Muscle layer of duodenum (tissue), 2 donors: Measurements from ENCODE around the gene PLXDC2.

Experiments used
- H3K27ac ChIP-seq: one replicate; pipeline ENCODE4 v1.7.0; 2013; ENCODE audit warnings: mild to moderate bottlenecking, low read length
- H3K27me3 ChIP-seq: one replicate; pipeline ENCODE4 v1.7.0; 2013; ENCODE audit warnings: low read depth, mild to moderate bottlenecking, control low read depth, low read length
- H3K36me3 ChIP-seq, 2 donors: one replicate each; pipeline ENCODE4 v1.7.0; 2013; ENCODE audit warnings: low read length in 2 of 2, control low read depth in 1 of 2, mild to moderate bottlenecking in 1 of 2; ENCODE audit not compliant: insufficient read depth in 2 of 2, control insufficient read depth in 1 of 2
- H3K4me1 ChIP-seq, 2 donors: one replicate each; pipeline ENCODE4 v1.7.0; 2013; ENCODE audit warnings: low read length in 2 of 2, mild to moderate bottlenecking in 2 of 2, control low read depth in 1 of 2, moderate library complexity in 1 of 2; ENCODE audit not compliant: insufficient read depth in 2 of 2, control insufficient read depth in 1 of 2
- H3K4me3 ChIP-seq, 2 donors: one replicate each; pipeline ENCODE4 v1.7.0; 2013; ENCODE audit warnings: low read length in 2 of 2, low read depth in 1 of 2, mild to moderate bottlenecking in 1 of 2
- H3K9me3 ChIP-seq, 2 donors: one replicate each; pipeline ENCODE4 v1.7.0; 2013; ENCODE audit warnings: low read length in 2 of 2, control low read depth in 1 of 2, mild to moderate bottlenecking in 1 of 2; ENCODE audit not compliant: control insufficient read depth in 1 of 2
- donor health status: healthy.

The PLXDC2 gene

DNA sequence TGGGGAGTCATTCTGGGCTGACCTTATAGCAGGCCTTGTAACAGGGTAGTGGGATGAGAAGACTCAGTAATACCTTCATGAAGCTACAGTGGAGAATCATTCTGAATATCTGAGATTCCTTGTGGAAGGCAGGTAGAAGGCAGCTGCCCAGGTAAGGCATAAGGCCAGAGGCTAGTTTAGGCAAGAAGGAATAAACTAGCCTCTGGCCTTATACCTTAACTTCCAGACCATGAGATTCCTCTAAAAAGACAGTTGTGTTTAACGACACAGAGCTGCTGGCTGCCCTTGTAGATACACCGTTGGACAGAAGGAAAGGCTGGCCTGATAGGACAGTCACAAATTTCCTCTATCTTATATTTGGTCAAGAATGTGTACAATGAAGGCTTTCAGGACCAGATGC lies 268.2 kb downstream of the PLXDC2 start:
- no peak overlapping the region for H3K27ac ChIP-seq
- H3K4me3 ChIP-seq: no peak overlapping the region
- H3K9me3 ChIP-seq: no peaks in the 10 kb centered on the region
- H3K27me3 ChIP-seq: no peaks in the 10 kb centered on the region
- no peaks in the 10 kb centered on the region for H3K36me3 ChIP-seq
- peaks cover 0 to 4% of the 10 kb centered on the region in 2 donors for H3K4me1 ChIP-seq

DNA sequence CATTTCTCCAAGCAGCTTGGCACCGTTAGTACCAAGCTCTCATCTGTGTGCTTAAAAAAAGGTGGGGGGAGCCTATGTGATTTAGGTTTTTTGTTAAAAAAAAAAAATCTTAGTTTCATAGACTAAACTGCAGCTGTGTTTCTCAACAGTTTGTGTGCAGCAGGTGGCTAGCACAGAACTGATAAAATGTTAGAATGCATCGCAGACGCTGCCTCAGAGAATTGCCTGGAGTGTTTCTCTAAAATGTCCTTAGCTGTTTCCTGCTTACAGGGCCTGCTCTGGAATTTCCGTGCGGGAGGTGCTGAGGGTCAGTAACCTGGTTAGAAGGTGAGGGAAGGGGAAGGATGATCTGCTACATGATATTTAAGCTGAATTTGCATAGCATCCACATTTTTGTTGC lies 268.9 kb downstream of the PLXDC2 start:
- Histone ChIP-seq H3K27ac (no peak overlapping the region), H3K36me3 (no peaks in the 10 kb centered on the region), H3K9me3 (no peaks in the 10 kb centered on the region)

DNA sequence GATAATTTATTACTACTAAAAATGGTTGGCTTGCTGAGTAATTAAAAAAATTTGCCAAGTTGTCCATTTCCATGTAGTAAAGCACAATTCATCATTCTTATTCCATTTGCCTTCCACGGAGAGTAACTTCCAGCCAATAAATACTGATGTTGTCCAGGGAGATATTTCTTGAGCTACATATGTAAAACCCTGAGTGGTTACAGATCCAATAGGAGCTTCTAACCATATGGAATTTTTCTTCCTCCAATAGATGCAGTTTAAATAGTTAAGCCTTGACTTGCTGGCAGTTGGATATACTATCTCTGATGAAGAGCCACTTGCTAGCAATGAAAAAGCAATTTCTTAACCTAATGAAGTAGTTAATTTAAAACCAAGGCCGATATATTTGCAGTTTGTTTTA lies 271.1 kb downstream of the PLXDC2 start:
- Histone ChIP-seq H3K4me3 (no peak overlapping the region), H3K4me1 (peaks cover 0 to 4% of the 10 kb centered on the region in 2 donors), H3K27ac (no peak overlapping the region), H3K9me3 (no peaks in the 10 kb centered on the region), H3K36me3 (no peaks in the 10 kb centered on the region), H3K27me3 (no peaks in the 10 kb centered on the region)

More for the DNA sequence above, 268.9 kb downstream of the PLXDC2 start:
- H3K4me3 ChIP-seq: no peak overlapping the region
- H3K4me1 ChIP-seq: peaks cover 0 to 4% of the 10 kb centered on the region in 2 donors
- H3K27me3 ChIP-seq: no peaks in the 10 kb centered on the region

DNA sequence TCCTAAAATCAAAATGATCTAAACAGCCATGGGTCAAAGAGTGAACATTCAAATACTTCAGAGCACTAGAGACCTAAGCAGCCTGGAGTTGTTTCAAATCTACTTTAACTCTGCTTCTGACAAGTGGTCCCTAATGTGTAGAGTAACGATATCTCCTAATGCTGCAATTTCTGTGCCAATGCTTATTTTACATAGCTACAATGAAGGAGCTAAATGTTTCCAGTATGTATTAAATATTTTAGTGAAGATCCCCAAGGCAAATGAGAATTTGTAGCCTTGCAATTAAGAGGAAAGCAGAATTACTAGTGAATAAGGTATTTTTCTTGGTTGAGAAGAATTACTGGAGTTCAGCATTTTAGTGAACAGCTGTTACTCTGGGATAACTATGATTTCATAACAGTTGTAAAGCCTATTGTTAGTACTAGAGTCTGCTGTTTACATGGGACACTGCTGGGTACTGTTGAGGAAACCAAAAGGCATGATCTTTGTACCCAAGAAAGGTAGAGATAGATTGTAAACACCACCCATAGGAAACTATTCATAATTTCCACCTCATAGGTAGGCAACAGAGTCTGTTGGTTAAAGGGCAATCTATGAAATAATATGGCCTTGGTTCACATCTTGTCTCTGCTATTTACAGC lies 271.9 kb downstream of the PLXDC2 start:
- no peak overlapping the region for H3K4me3 ChIP-seq
- H3K9me3 ChIP-seq: peaks cover 0 to 5% of the 10 kb centered on the region in 2 donors
- peaks cover 0 to 4% of the 10 kb centered on the region in 2 donors for H3K4me1 ChIP-seq
- H3K27ac ChIP-seq: no peak overlapping the region
- H3K27me3 ChIP-seq: no peaks in the 10 kb centered on the region
- H3K36me3 ChIP-seq: no peaks in the 10 kb centered on the region

DNA sequence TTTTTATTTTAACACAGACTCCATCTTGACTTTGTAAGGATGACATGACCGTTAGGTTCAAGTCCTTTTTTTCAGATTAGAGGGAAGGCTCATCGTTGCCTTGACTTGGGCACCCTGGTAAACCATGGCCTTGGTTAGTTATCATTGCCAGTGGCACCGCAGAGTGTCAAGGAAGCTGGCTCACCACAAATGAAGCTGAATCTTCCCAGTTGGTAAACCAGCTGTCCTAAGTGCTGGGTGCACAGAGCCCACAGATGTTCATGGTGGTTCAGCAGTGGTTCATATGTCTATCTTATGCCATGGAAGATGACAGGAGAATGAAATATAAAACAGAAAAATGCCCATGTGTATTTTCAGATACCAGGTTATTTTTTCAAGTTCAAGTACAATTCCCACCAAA lies 273.6 kb downstream of the PLXDC2 start:
- H3K36me3 ChIP-seq: no peaks in the 10 kb centered on the region

DNA sequence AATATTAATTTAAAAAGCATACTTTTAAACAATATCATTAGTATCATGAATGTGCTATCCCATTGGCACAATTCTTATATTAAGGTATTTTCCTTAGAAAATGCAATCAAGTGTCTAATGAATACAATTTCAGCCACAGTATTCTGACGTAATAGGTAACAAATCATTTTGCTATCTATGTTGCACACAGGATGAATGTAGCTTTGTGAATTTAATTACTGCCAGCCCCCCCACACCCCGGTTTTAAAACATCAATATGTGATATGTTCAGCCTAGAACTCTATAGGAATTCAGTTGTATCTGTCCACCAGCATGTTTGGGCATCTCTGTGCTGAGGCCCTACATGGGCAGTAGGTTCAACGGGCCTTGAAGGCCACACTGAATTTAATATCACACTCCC lies 274.6 kb downstream of the PLXDC2 start:
- Histone ChIP-seq H3K9me3 (peaks cover 0 to 5% of the 10 kb centered on the region in 2 donors), H3K27ac (no peak overlapping the region), H3K4me3 (no peak overlapping the region), H3K36me3 (no peaks in the 10 kb centered on the region), H3K27me3 (no peaks in the 10 kb centered on the region), H3K4me1 (peaks cover 0 to 4% of the 10 kb centered on the region in 2 donors)

More for the DNA sequence above, 273.6 kb downstream of the PLXDC2 start:
- no peak overlapping the region for H3K4me3 ChIP-seq
- H3K27me3 ChIP-seq: no peaks in the 10 kb centered on the region
- H3K4me1 ChIP-seq: peaks cover 0 to 4% of the 10 kb centered on the region in 2 donors
- peaks cover 0 to 5% of the 10 kb centered on the region in 2 donors for H3K9me3 ChIP-seq
- no peak overlapping the region for H3K27ac ChIP-seq

DNA sequence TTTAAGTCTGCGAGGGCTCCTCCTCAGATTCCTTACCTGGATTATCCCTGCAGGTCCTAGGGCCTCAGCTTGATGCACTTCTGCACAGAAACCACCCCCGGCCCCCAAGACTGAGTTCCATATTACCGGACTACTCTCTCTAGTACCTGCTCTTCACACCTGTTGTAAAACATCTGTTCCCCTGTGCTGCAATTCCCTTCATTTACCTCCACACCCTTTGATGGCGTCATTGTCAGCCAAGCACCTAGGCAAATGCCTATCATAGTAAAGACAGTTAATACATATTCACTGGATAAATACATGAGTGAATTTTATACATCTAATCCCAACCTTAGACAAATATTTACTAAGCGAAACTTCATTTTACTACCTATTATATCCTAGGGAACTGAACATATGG lies 275.5 kb downstream of the PLXDC2 start:
- Histone ChIP-seq H3K27ac (no peak overlapping the region), H3K36me3 (no peaks in the 10 kb centered on the region), H3K4me3 (no peak overlapping the region), H3K4me1 (peaks cover 0 to 4% of the 10 kb centered on the region in 2 donors), H3K27me3 (no peaks in the 10 kb centered on the region), H3K9me3 (peaks cover 0 to 5% of the 10 kb centered on the region in 2 donors)

DNA sequence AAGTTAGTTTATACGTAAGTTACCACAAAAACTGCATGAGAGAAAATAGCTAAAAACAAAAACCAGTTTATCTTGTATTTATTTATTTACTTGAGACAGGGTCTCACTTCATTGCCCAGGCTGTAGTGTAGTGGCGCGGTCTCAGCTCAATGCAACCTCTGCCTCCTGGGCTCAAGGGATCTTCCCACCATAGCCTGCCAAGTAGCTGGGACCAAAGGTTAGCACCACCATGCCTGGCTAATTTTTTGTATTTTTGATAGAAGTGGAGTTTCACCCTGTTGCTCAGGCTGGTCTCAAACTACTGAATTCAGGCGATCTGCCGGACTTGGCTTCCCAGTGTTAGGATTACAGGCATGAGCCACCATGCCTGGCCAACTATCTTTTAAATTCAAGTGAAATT lies 277.4 kb downstream of the PLXDC2 start:
- no peaks in the 10 kb centered on the region for H3K27me3 ChIP-seq
- no peak overlapping the region for H3K4me3 ChIP-seq
- H3K4me1 ChIP-seq: no peaks in the 10 kb centered on the region
- no peak overlapping the region for H3K27ac ChIP-seq
- no peaks in the 10 kb centered on the region for H3K36me3 ChIP-seq
- peaks cover 0 to 5% of the 10 kb centered on the region in 2 donors for H3K9me3 ChIP-seq

DNA sequence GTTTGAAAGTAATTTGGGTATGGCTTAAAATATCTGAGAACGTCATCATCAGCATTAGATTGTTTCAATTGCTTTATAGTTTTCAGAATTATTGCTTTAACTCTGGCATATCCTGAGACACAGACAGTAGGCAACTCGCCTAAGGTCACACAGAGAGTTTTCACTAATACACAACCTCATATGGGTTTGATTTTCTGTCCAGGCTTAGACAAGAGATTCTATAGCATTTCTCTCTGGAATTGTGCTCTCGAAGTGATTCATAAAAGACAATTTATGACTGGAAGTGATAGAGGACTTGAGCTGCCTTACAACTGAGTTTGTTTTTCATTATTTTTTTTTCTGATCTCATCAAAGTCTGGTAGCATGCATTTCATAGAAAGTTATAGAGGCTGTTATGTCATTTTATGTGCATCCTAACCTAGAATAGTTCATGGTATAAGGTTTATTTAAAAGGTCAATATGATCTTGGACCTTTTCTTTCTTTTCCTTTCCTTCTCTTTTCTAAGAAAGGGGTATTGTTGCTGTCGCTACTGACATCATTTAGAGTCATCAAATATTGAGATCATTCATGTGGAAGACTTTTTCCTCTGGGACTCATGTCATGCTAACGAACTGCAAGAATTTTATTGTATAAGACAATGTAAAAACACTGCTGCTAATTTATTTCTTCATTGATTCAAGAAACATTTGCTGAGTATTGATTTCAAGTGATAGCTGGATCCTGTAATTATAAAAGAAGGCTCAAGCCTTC lies 278.2 kb downstream of the PLXDC2 start:
- Histone ChIP-seq H3K27ac (no peak overlapping the region), H3K9me3 (peaks cover 0 to 5% of the 10 kb centered on the region in 2 donors), H3K36me3 (no peaks in the 10 kb centered on the region), H3K4me3 (no peak overlapping the region), H3K4me1 (no peaks in the 10 kb centered on the region), H3K27me3 (no peaks in the 10 kb centered on the region)

DNA sequence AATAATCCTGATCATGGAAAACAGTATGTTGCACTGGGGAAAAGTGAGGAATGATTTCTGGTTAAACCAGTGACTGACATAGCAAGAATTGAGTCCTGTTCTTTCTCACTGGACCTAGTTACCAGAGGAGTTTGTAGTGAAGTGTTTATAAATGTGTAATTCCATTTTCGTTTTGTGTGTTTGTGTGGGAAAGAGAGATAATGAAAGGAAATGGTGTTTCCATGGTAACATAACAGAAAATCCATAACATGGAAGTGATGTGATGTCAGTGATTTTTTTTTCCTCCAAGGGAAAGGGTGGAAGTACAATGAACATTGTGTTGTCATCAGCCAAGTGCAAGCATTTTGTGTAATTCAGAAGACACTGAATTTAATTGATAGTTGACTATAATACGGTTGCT lies 283.9 kb downstream of the PLXDC2 start:
- Histone ChIP-seq H3K36me3 (no peaks in the 10 kb centered on the region), H3K4me3 (no peak overlapping the region), H3K27me3 (no peaks in the 10 kb centered on the region), H3K4me1 (no peaks in the 10 kb centered on the region), H3K27ac (peak overlapping the region; percentile 2), H3K9me3 (no peaks in the 10 kb centered on the region)

DNA sequence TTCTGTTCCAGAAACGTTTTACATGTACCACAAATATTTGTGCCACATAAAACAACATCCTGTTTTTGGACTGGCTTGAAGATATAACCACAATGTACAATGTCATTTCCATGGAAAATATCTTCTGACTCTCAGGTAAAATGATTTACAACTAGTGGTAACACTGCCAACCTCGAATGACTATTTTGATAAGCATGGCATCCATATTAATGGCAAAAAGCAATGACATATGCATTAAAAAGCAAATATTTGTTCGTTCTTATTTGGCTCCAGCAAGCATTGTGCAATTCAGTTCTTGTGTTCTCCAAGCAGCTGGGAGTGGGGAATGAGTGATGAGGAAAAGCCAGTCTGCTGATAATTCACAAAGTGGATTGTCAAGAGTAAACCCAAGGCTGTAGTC lies 289.0 kb downstream of the PLXDC2 start:
- H3K27ac ChIP-seq: no peak overlapping the region
- no peaks in the 10 kb centered on the region for H3K36me3 ChIP-seq
- H3K27me3 ChIP-seq: no peaks in the 10 kb centered on the region
- no peaks in the 10 kb centered on the region for H3K9me3 ChIP-seq
- no peak overlapping the region for H3K4me3 ChIP-seq
- H3K4me1 ChIP-seq: no peaks in the 10 kb centered on the region
